Cardiac septum (tissue), 1 donor: ENCODE results near the gene HNRNPL. TPM values are rescaled to one million over a fixed set of nuclear protein-coding genes. Genes with fewer than 3 reads are reported as not detected.
"Not testable (repeated sequence)": the region's sequence is repeated elsewhere in the genome, so short reads cannot be mapped to it uniquely, and the experiment has no call there.

Experiments used
- DNase-seq: peaks from one replicate; pipeline ENCODE4 v3.0.0-alpha.2; 2020; ENCODE audit warnings: low spot score
- intact Hi-C: fragments of 100-400 bp; cut with DNase I; formaldehyde crosslinking; loops from one replicate; pipeline ENCODE4 v1.14.0; 2022
- total RNA-seq: library from RNA; stranded (reverse); fragmentation: NEBNext Ultra II Directional; extraction: Animal tissue kit (Norgen Biotek cat#: 25700); gene quantifications from one replicate; pipeline ENCODE4 v1.2.1, GENCODE V29; 2021
- donor health status: DM: no; HTN: no; CAD: no.

The HNRNPL gene
- total RNA-seq, 1 donor from 2014 or later, result 136 TPM

GRCh38 chr19:38836159-38836982 is 13.4 kb downstream of the HNRNPL start:
- DNase-seq, result no peak
- intact Hi-C loops, result loop anchor here (10.0 kb wide), 1 partner anchor 192 kb away; the partner anchor contains the start of gene ACTN4

- DNase-seq, result no peak
- intact Hi-C loops, result loop anchor here (5.0 to 10.0 kb wide), 3 partner anchors 107 to 217 kb away; partner anchors contain the start of genes ACTN4, EIF3K and MAP4K1
Observed at GRCh38 chr19:38834590-38834989, 15.2 kb downstream of the HNRNPL start.

- intact Hi-C loops, result loop anchor here (5.0 to 10.0 kb wide), 3 partner anchors 107 to 217 kb away; partner anchors contain the start of genes ACTN4, EIF3K and MAP4K1
- DNase-seq, result no peak
Observed at GRCh38 chr19:38834104-38834490, 15.7 kb downstream of the HNRNPL start.

- DNase-seq, result no peak
- intact Hi-C loops, result loop anchor here (5.0 to 10.0 kb wide), 3 partner anchors 106 to 216 kb away; partner anchors contain the start of genes ACTN4, EIF3K and MAP4K1
Observed at GRCh38 chr19:38833092-38833425, 16.7 kb downstream of the HNRNPL start.

- intact Hi-C loops, result loop anchor here (2.0 to 10.0 kb wide), 4 partner anchors 18 to 214 kb away; partner anchors contain the start of genes ACTN4, EIF3K, HNRNPL and MAP4K1
- peak; percentile 79 for DNase-seq
Observed at GRCh38 chr19:38831142-38831605, 18.6 kb downstream of the HNRNPL start.

GRCh38 chr19:38830039-38830733 is 19.6 kb downstream of the HNRNPL start:
- intact Hi-C loops, result loop anchor here (2.0 to 10.0 kb wide), 4 partner anchors 19 to 213 kb away; partner anchors contain the start of genes ACTN4, EIF3K, HNRNPL and MAP4K1
- no peak for DNase-seq

- intact Hi-C loops, DNase-seq: not testable (repeated sequence)
Observed at GRCh38 chr19:38829203-38829602, 20.6 kb downstream of the HNRNPL start.

GRCh38 chr19:38826856-38827551 is 22.8 kb downstream of the HNRNPL start:
- DNase-seq, result no peak
- intact Hi-C loops, result no loop called here

- DNase-seq, intact Hi-C loops: not testable (repeated sequence)
Observed at GRCh38 chr19:38825936-38826335, 23.9 kb downstream of the HNRNPL start.

- DNase-seq, intact Hi-C loops: not testable (repeated sequence)
Observed at GRCh38 chr19:38821230-38821825, 28.5 kb downstream of the HNRNPL start.

GRCh38 chr19:38819231-38819920 is 30.4 kb downstream of the HNRNPL start:
- intact Hi-C loops, result no loop called here
- DNase-seq, result no peak

- no peak for DNase-seq
- intact Hi-C loops, result no loop called here
Observed at GRCh38 chr19:38817081-38817480, 32.7 kb downstream of the HNRNPL start.

GRCh38 chr19:38816131-38816750 is 33.5 kb downstream of the HNRNPL start:
- no peak for DNase-seq
- intact Hi-C loops, result no loop called here

- intact Hi-C loops, result no loop called here
- no peak for DNase-seq
Observed at GRCh38 chr19:38815059-38816001, 34.5 kb downstream of the HNRNPL start.

- DNase-seq, intact Hi-C loops: not testable (repeated sequence)
Observed at GRCh38 chr19:38813932-38814331, 35.9 kb downstream of the HNRNPL start.

GRCh38 chr19:38813323-38813722 is 36.5 kb downstream of the HNRNPL start:
- no peak for DNase-seq
- intact Hi-C loops, result no loop called here

GRCh38 chr19:38812841-38813320 is 36.9 kb downstream of the HNRNPL start, which contains the start of gene LGALS4:
Gene LGALS4 (minus strand): TSS chr19:38812945. CDS start chr19:38812886, 59 bp downstream.
- no peak for DNase-seq
- intact Hi-C loops, result no loop called here
